GM18868 (cell line): Measurements from ENCODE around the gene TPH2.

Experiments used
- ATAC-seq: cut with Tn5 transposase; IDR thresholded peaks from one replicate; pipeline ENCODE4 v1.9.1; 2021; ENCODE audit warnings: mild to moderate bottlenecking, moderate library complexity; ENCODE audit not compliant: unreplicated experiment

Gene TPH2

DNA sequence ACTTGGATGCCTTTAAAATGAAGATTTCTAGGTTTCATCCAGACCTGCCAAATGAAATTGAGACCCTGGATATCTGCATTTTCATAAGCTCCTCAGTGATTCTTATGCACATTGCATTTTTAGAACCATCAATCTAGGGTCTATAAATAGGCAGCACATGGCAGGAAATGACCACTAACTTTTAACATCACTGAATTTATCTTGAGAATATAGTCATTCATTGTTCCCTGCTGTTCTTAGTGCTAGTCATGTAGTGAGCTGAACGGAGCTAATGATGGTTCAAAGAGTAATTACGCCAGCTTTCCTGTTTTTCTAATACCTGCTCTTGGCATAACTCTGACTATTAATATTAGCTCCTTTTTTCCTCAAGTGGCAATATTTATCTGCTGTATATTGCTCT is 91.6 kb downstream of the TPH2 start:
- ATAC-seq = no peak

DNA sequence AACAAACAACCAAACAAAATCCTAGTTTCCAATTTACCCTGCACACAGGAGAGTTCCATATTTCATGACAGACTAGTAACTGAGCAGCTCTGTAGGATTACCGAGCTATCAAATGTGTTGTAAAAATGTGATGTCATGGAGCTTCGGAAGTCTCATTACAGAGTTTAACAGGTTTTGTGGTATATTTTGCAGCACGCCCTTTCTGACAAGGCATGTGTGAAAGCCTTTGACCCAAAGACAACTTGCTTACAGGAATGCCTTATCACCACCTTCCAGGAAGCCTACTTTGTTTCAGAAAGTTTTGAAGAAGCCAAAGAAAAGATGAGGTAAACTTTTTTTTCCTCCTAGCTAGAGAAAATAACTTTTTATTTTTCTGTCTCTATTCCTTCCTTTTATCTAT is 92.4 kb downstream of the TPH2 start:
- no peak for ATAC-seq

DNA sequence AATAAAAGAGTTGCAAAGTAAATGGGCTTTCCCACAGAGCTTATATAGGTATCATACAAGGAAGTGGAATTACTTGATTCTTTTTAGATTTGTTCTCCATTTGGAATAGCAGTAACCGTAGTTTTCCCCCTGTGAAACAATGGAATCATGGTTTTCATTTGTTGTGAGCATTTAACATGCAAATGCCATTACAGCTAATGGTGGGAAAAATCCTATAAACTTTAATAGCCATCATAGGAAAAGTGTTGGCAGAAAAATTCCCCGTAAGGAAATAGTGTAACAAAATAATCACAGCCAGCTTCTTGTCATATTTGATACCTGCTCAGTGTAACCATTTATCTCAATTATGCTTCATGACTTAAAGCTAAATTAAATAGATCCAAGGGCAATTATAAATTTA is 95.3 kb downstream of the TPH2 start:
- no peak for ATAC-seq

DNA sequence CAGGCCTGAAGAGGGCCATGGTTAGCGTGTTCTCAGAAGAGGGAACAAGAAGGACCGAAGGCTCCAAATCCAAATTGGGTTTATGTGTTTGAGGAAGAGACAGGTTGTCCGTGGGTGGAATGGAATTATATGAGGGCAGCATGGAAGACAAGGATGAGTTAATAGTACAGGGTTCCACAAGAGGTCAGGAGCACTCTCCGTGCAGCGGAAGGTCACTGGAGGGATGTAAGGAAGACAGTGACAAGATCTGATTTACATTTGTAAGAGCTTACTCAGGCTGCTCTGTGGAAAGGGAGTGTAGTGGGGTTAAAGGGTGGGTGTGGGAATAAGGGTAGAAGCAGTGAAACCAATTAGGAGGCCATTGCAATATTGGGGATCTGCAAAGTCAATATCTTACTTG is 97.0 kb downstream of the TPH2 start:
- no peak for ATAC-seq

DNA sequence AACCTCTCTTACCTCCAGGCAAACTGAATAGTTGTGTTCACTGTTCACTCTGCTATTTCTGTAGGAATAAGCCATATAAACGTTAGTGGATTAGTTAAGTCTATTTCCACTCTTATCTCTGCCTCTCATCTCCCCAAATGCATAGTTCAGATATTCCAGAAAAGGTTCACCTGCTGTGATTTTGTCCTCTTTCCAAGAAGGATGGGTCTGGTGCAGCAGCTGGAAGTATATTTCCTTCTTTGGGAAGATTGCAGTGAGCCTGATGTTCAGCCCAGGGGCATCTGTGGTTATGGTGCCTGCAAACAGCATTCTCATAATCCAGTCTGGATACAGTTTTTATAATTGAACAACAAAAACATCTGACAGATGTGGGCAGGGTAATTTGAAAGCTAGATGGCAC is 97.7 kb downstream of the TPH2 start:
- ATAC-seq = no peak

DNA sequence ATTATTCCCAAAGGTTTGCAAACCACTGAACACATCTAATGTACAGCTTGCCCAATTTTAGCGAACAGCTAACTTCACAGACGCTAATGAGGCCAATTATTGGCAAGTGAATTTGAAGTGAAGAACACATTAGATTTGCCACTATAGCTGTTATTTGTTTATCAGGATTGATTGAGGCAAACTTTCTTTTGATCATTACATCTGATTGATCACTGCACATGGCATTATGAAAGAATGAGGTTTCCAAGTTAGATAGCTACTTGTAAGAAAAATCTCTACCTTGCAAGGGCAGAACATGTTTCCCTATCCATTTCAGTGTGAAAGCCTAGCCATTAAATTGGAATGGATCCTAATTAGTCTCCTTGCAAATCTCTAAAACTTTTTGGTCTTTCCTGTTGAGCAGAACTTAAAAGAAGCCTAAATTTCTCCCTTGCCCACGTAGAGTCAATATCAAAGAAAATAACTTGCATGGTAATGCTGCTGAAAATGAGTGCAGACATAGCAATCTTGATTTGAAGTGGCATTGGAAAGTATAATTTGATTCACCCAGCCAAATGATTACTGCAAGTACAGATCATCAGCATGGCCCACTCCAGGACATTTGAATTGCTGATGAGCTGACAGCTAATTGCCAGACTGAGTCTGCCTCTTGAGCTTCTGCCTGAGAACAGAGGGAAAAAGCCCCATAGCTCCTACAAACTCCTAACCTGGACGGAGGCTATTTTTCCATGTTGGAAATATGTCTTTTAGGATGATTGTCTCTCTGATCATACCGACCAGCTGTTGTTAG is 98.6 kb downstream of the TPH2 start:
- no peak for ATAC-seq

DNA sequence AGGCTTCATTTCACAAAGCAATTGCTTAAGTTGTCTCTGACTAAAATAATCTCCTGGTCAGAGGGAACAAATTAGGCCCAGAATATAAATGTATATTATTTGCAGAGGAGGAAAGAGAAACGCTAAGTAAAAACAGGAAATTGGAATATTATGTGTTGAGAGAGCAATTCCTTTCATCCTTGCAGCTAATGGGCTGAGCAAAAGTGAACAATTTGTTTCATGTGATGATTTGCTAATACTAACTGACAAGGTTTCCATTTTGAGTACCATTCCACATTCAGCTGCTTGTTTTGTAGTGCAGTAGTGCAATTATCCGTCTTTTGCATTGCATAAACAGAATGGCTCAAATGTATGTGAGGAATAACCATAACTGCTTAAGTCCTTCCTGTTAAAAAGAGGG is 103.2 kb downstream of the TPH2 start:
- ATAC-seq = no peak

DNA sequence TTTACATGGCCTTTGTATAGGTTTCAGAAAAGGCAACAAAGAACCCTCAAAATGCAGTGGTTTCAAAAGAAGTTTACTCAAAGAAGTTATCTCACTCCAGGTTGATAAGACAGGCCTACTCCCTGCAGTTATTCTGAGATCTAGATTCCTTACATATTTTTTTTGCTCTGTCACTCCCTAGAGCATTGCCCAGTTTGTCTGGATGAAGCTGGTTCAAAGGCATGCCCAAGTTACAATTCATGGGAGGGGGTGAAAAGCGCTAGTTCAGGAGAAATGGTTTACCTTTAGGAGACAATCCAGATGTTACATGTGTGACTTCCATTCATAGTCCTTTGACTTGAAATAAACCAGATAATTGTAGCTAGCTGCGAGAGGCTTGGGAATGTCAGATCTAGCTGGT is 115.0 kb downstream of the TPH2 start:
- no peak for ATAC-seq

DNA sequence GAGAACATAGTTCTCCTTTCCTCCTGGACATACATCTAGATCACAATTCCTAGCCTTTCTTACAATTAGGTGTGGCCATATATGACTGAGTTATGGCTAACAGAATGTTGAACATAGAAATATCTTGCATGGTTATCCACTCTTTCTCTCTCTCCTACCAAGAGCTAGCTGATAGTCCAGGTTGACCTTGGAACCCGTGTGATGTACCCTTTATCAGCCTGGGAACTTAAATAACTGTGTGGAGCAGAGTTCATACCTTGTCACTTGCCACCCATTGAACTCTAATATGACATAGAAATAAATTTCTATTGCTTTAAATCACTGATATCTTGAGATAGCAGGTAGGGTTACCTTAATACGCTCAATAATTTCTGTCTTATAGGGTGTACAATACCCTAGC is 115.9 kb downstream of the TPH2 start:
- ATAC-seq = no peak

DNA sequence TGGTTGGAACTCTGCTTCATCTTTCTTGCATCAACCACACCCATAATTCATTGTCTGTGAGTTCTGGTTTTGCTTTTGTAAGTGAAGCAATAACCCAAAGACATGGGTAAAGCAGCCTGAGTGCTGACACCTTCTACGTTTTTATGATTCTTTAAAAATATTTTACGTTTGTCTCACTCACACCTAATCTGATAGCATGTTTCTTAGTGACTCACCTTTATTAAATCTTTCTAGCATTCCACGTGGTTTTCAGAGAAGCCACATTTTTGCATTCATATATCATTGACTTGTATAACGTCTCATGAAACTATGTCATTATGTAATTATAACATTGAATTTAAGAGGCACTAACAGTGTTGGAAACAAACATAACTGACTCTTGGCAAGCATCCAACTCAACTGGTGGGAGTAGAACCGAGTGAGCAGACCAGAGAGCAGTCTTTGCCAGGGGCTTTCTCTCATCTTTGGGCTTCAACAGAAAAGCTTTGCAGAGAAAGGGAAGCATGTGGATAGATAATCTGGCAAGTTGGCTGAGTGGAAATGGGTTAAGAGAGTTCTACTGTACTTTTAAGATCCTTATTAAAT is 118.8 kb downstream of the TPH2 start:
- ATAC-seq = no peak

DNA sequence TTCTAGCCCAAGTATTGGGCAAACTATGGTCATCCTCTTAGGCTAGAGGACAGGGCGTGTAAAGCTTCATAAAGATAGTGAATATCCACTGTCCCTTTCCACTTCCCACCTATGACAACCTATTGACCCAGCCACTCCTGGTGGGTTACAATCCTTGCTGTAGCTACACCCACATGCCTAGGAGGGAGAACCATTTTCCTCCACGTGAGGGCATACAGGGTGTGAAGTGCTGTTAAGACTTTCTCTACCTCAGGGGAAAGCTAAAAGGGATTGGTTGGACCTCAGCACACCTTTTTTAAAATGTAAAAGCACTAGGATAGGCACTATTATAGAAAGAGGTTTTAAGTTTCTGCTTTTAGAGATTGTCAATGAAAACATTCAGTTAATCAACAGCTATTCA is 124.4 kb downstream of the TPH2 start:
- ATAC-seq = no peak

DNA sequence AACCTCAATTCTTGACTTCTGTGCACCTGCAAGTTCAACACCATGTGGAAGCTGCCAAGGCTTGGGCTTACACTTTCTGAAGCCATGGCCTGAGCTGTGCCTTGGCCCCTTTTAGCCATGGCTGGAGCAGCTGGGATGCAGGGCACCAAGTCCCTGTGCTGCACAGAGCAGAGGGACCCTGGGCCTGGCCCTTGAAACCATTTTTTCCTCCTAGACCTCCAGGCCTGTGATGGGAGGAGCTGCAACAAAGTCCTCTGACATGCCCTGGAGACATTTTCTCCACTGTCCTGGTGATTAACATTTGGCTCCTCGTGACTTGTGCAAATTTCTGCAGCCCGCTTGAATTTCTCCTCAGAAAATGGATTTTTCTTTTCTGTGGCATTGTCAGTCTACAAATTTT is 132.4 kb downstream of the TPH2 start:
- no peak for ATAC-seq

DNA sequence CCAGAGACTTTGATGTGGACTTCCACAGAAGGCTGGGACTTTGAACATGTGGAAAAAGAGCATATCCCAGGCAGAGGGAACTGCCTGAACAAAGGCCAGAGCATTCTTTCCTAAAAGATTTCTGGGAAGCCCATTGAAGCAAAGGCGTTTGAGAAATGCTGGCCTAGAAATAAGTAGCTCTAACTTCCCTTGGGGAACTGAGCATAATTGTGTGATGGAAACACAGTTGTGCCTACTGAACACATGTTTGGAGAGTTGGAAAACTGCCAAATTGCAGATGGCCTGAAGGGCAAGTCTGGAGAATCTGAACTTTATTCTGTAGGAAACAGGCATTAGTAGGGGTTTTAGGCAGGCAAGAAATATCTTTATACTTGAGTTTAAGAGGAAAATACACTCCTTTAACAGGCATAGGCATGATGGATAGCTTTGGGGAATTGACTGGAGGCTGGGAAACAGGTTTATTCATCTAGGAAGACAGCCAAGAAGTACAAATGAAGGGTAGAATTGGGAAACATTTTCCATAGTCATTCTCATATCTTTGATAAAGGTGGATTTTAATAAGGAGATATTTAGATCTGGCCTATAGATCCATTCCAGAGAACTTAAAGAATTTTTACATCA is 134.1 kb downstream of the TPH2 start:
- ATAC-seq = no peak

DNA sequence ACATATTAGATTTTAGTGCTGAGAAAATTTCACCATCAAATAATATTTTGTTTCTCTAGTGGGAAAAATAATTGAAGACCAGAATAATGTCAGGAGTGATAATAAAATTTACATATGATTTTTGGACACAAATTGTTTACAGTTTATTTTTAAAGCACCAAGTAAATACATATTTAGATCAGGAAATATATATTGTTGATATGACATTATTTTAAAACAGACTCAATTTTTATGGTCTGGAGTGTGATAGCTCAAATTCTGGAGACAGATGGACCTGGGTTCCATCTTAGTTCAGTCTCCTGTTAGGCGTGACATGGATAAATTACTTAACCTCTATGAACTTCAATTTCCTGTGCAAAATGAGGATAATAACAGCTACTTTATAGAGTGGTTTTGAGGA is 135.4 kb downstream of the TPH2 start:
- no peak for ATAC-seq

DNA sequence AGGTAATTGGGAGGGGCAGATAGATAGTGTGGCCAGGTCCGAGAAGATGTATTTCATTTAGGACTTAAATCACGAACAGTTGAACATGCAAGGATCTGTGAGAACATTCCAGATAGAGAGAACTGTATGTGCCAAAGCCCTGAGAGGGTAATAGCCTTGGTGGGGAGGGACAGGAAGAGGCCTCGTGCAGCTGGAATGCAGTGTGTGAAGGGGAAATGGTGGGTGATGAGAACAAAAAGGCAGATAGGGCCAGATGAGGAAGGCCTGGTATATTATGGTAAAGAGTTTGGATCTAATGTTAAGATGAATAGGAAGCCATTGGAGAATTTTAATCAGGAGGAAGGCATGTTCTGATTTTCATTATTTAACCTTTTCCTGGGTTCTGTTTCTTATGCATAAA is 136.3 kb downstream of the TPH2 start:
- no peak for ATAC-seq

DNA sequence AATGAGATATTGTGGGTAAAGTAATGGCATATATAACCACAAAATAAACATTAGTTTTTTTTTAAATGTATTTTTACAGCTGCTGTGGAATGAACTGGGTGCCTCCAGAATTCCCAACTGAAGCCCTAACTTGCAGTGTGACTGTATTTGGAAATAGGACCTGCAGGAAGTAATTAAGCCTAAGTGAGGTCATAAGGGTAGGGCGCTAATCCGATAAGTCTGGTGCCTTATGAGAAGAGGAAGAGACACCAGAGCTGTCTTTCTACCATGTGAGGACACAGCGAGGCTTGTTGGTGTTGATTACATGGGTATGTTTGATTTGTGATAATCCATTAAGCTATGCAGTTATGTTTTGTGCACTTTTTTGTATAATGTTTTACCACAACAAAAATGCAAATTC is 136.8 kb downstream of the TPH2 start:
- no peak for ATAC-seq

DNA sequence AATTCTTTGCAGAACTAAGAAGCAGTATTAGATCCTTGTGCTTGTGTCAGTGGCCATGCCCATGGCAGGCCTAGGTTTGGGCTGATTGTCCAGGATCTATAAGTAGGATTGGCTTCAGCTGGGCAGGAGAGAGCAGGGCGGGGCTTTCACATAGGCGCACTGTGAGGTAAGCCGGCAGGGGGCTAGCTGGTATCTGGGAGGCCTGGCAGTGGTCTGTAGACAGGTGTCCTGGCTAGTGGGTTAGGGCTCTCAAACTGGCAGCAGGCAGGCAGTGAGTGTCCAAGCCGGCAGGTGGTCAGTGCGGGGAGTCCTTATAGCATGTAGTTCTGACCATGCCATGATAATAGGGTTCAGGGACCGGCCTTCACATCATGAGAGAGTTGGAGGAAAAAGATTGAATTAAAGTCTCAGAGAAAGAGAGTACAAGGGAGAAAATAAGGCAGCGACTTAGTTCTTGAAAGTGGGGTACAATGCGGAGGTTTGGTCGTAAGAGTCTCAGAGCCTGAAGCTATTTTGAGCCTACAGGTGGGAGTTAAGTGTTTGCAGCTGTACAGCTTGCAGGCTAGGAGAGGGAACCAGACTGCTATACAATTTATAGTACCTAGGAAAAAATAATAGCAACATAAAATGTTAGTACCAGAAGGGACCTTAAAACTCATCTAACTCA is 137.4 kb downstream of the TPH2 start:
- no peak for ATAC-seq

DNA sequence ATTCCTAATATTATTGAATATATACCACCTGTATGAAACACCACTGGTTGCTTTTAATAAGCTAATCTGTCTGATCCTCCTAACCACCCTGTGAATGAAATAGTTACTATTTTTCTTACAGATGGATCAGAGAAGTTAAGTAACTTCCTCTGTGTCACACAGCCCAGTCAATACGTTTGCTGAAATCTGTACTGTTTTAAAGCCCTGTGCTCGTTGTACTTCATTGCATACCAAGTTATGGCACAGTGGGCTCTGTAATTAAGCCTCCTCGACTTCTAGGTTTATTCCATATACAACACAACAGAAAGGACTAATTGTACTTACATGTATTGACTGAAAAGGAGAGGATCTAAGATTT is 137.9 kb downstream of the TPH2 start:
- ATAC-seq = no peak

DNA sequence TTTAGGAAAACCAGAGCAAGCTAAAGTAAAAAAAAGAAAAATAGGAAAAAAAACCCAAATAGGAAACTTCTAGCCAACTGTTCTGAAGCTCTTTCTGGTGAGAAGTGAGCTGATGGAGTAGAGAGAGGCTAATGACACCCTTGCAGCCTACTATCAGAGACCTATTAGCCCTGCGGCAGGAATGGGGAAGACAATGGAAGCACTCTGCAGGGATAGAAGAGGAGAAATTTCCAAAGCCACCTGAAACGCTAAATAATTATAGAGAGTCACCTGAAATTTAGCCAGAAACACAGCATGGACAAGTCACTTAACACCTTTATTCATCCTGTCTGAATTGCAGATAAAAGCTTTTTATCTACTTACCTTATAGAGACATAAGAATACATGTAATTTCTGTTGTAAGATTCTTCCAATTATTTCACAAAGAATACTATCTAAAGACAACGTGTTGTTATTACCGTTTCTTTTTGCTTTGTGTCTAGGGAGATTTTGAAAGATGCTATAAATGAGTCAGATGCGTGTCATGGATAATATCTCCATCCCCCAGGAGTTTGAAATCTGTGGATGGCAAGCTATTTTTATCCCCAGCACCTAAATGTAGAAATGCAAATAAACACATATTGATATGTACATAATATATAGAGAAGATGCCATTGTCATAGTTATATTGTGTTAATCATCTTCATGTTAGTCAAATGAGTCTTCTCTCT is 138.6 kb downstream of the TPH2 start:
- no peak for ATAC-seq

DNA sequence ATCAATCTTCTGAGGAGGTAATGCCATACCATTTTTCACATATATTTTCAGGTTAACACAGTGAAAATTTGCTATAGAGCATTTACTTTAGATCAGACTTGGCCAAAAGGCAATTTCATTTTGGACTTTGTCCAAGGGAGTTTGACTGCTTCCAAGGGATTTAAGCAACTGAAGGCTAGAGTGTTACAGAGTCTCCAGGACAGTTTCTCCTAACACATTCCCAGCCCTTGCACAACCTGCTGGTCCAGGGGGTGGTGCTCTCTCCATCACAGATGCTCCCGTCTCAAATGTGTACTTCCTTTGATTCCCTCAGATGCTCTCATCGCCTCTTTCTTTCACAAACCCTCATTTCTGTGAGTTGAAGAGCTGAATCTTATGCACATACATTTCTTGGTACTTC is 143.1 kb downstream of the TPH2 start:
- no peak for ATAC-seq
